Mammary epithelial cell (primary cell): ENCODE data around the gene CATSPER4.

Experiments used
- EZH2 ChIP-seq: IDR thresholded peaks from 2 replicates; pipeline ENCODE4 v1.6.1; 2012; ENCODE audit warnings: low read length, inconsistent platforms, borderline replicate concordance
- TF ChIP-seq, protein P1 (sequence below), 2 donors: IDR thresholded peaks in 1 of 2; conservative IDR thresholded peaks in 1 of 2; 2 replicates each; pipeline ENCODE4 v1.5.1; 2011 to 2012; ENCODE audit warnings: inconsistent platforms in 2 of 2, low read length in 2 of 2, mild to moderate bottlenecking in 2 of 2, control low read depth in 1 of 2, low read depth in 1 of 2; ENCODE audit not compliant: insufficient read depth in 1 of 2; ENCODE audit errors: extremely low read depth in 1 of 2

DNA sequence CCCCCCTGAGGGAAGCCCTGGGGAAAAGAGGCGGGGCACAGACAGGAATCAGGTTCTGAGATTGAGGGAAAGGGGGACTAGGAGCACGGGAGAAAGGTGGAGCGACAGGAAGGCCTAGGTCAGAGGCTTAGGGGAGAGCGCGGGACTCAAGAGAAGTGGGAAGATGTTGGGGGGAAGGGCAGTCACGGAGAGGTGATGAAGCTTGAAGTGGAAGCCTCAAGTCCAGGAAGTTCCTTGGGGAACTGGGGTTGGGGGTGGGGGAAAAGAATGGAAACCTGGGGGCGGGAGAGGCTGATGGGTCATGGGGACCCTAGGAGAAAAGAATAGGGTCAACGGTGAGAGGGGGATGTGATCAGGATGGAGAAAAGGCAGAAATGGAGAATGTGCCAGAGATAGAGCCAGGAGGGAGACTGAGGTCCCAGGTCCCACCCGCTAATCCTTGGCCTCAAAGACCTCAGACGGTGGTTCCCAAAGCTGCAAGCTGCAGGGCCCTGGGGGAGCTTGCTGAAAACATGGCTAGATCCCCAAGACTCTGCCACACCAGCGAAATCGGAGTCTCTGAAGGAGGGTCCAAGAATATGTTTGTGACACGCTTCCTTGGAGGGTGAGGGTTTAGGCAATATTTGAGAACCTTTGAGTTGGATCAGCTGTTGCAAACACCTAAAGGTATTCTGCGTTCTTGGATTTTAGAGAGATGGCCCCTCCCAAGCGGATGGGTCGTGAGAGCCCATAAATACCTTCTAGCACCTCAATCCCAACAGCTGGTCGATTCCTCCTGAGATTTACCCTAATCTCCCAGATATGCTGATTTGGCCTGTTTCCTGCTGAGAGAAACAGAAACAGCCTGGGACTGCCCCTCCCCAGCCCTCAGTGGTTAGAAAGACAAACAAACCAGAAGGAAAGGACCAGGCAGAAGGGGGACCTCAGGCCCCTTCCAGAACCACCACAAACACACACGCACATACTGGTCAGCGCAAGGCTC is 25.2 kb upstream of the CATSPER4 start:
- TF ChIP-seq, protein P1, sequence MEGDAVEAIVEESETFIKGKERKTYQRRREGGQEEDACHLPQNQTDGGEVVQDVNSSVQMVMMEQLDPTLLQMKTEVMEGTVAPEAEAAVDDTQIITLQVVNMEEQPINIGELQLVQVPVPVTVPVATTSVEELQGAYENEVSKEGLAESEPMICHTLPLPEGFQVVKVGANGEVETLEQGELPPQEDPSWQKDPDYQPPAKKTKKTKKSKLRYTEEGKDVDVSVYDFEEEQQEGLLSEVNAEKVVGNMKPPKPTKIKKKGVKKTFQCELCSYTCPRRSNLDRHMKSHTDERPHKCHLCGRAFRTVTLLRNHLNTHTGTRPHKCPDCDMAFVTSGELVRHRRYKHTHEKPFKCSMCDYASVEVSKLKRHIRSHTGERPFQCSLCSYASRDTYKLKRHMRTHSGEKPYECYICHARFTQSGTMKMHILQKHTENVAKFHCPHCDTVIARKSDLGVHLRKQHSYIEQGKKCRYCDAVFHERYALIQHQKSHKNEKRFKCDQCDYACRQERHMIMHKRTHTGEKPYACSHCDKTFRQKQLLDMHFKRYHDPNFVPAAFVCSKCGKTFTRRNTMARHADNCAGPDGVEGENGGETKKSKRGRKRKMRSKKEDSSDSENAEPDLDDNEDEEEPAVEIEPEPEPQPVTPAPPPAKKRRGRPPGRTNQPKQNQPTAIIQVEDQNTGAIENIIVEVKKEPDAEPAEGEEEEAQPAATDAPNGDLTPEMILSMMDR (conservative IDR thresholded peaks at IDR 0.05 in 1 of 2, IDR thresholded peaks at IDR 0.05 in 1 of 2; ENCODE audit: extremely low read depth in 1 of 2, insufficient read depth in 1 of 2, low read depth in 1 of 2, low read length in 2 of 2), result no peak
- no peak for TF ChIP-seq EZH2
